HG03103 (cell line): ENCODE measurements around the gene PABPN1L.

Source experiments
- ATAC-seq: cut with Tn5 transposase; IDR thresholded peaks from one replicate; pipeline ENCODE4 v1.9.1; 2021; ENCODE audit warnings: low read depth; ENCODE audit not compliant: unreplicated experiment

Gene PABPN1L

GRCh38 chr16:88854306-88855111 is 12.0 kb downstream of the PABPN1L start:
- ATAC-seq, result no peak

- no peak for ATAC-seq
Observed at GRCh38 chr16:88853325-88853941, 13.0 kb downstream of the PABPN1L start.

GRCh38 chr16:88851616-88852015 is 14.8 kb downstream of the PABPN1L start:
- no peak for ATAC-seq

GRCh38 chr16:88850531-88851199 is 15.8 kb downstream of the PABPN1L start:
- ATAC-seq, result no peak

- no peak for ATAC-seq
Observed at GRCh38 chr16:88848557-88848956, 17.9 kb downstream of the PABPN1L start.

GRCh38 chr16:88847654-88848053 is 18.8 kb downstream of the PABPN1L start:
- ATAC-seq, result no peak

GRCh38 chr16:88846088-88846487 is 20.4 kb downstream of the PABPN1L start:
- no peak for ATAC-seq

- ATAC-seq, result no peak
Observed at GRCh38 chr16:88844419-88845036, 21.9 kb downstream of the PABPN1L start.

GRCh38 chr16:88843256-88843655 is 23.2 kb downstream of the PABPN1L start:
- no peak for ATAC-seq

GRCh38 chr16:88842806-88843205 is 23.7 kb downstream of the PABPN1L start:
- no peak for ATAC-seq

- no peak for ATAC-seq
Observed at GRCh38 chr16:88842308-88842756, 24.1 kb downstream of the PABPN1L start.

- no peak for ATAC-seq
Observed at GRCh38 chr16:88841521-88842307, 24.7 kb downstream of the PABPN1L start.

- ATAC-seq, result no peak
Observed at GRCh38 chr16:88840600-88841215, 25.8 kb downstream of the PABPN1L start.

GRCh38 chr16:88839745-88840599 is 26.5 kb downstream of the PABPN1L start:
- ATAC-seq, result no peak

- no peak for ATAC-seq
Observed at GRCh38 chr16:88839026-88839529, 27.4 kb downstream of the PABPN1L start.

- no peak for ATAC-seq
Observed at GRCh38 chr16:88838566-88838965, 27.9 kb downstream of the PABPN1L start.

GRCh38 chr16:88837806-88838205 is 28.7 kb downstream of the PABPN1L start:
- ATAC-seq, result no peak

GRCh38 chr16:88836791-88837190 is 29.7 kb downstream of the PABPN1L start:
- ATAC-seq, result no peak

- no peak for ATAC-seq
Observed at GRCh38 chr16:88835818-88836217, 30.6 kb downstream of the PABPN1L start.
